A673 (cell line): ENCODE data around the gene RASL10B. TPM values are rescaled to one million over a fixed set of nuclear protein-coding genes. Genes with fewer than 3 reads are reported as not detected.

Experiments used
- BruUV-seq: library from RNA; stranded (reverse); fragments of 400-500 nt; replicated peaks from 2 replicates; lab custom pipeline; 2021; lab: Mats Ljungman, UMichigan
- CTCF ChIA-PET: fragments of 300-600 bp; sonication (Branson Sonifier 250); formaldehyde crosslinking; loops from one replicate; lab custom pipeline; 2022; ENCODE audit warnings: antibody characterized with exemption; lab: Charles Lee
- POLR2A ChIA-PET: fragments of 300-600 bp; sonication (Branson Sonifier 250); formaldehyde crosslinking; loops from one replicate; lab custom pipeline; 2022; ENCODE audit warnings: antibody characterized with exemption; ENCODE audit not compliant: low non-redundant PET; lab: Charles Lee
- DNase-seq: peaks from one replicate; pipeline ENCODE4 v3.0.0-alpha.2; 2015; ENCODE audit warnings: low spot score
- H3K27ac ChIP-seq: fragments of 200-600 bp; sonication (generic); 2 replicates; pipeline ENCODE4 v1.5.1; 2016; ENCODE audit warnings: mixed run types, low read depth, mild to moderate bottlenecking, mixed read lengths, antibody characterized with exemption, low read length; ENCODE audit not compliant: poor library complexity, severe bottlenecking
- H3K27me3 ChIP-seq: fragments of 200-600 bp; sonication (generic); replicated peaks from 2 replicates; pipeline ENCODE4 v1.6.1; 2017; ENCODE audit warnings: mixed run types, low read depth, mild to moderate bottlenecking, mixed read lengths, antibody characterized with exemption, low read length; ENCODE audit not compliant: insufficient read depth, poor library complexity
- H3K36me3 ChIP-seq: fragments of 200-600 bp; sonication (generic); 2 replicates; pipeline ENCODE4 v1.6.1; 2016; ENCODE audit warnings: mixed run types, mild to moderate bottlenecking, mixed read lengths, antibody characterized with exemption, low read length; ENCODE audit not compliant: insufficient read depth, poor library complexity, severe bottlenecking
- H3K4me1 ChIP-seq: fragments of 200-600 bp; sonication (generic); 2 replicates; pipeline ENCODE4 v1.6.1; 2017; ENCODE audit warnings: mixed run types, mild to moderate bottlenecking, mixed read lengths, antibody characterized with exemption, low read length; ENCODE audit not compliant: insufficient read depth, poor library complexity, severe bottlenecking
- H3K4me3 ChIP-seq: fragments of 200-600 bp; sonication (generic); 2 replicates; pipeline ENCODE4 v1.5.1; 2016; ENCODE audit warnings: low read depth, mixed run types, mild to moderate bottlenecking, mixed read lengths, low read length; ENCODE audit not compliant: poor library complexity, severe bottlenecking
- H3K9me3 ChIP-seq: fragments of 200-600 bp; sonication (generic); 2 replicates; pipeline ENCODE4 v1.6.1; 2016; ENCODE audit warnings: mixed run types, low read depth, mild to moderate bottlenecking, mixed read lengths, antibody characterized with exemption, low read length; ENCODE audit not compliant: poor library complexity, severe bottlenecking
- EZH2 ChIP-seq: fragments of 200-600 bp; sonication (generic); IDR thresholded peaks from 2 replicates; pipeline ENCODE4 v1.6.1; 2017; ENCODE audit warnings: borderline replicate concordance, low read depth, mild to moderate bottlenecking, mixed read lengths, antibody characterized with exemption, low read length; ENCODE audit not compliant: poor library complexity, severe bottlenecking
- intact Hi-C: fragments of 100-400 bp; cut with micrococcal nuclease; formaldehyde crosslinking; loops from one replicate; pipeline ENCODE4 v1.10.0; 2022; ENCODE audit not compliant: unreplicated experiment
- total RNA-seq: library from RNA; stranded (reverse); gene quantifications from 2 replicates; pipeline ENCODE4 v1.2.3, GENCODE V29; 2021
- TF ChIP-seq, protein P1 (sequence below): fragments of 300-800, 200-600 bp; sonication (generic); conservative IDR thresholded peaks from 2 replicates; pipeline ENCODE4 v1.5.1; 2017; ENCODE audit warnings: low read depth, mild to moderate bottlenecking, antibody characterized with exemption, low read length, moderate library complexity, mixed read lengths

Gene RASL10B
- total RNA-seq, 1 experiment from 2014 or later = 15.9 TPM

DNA sequence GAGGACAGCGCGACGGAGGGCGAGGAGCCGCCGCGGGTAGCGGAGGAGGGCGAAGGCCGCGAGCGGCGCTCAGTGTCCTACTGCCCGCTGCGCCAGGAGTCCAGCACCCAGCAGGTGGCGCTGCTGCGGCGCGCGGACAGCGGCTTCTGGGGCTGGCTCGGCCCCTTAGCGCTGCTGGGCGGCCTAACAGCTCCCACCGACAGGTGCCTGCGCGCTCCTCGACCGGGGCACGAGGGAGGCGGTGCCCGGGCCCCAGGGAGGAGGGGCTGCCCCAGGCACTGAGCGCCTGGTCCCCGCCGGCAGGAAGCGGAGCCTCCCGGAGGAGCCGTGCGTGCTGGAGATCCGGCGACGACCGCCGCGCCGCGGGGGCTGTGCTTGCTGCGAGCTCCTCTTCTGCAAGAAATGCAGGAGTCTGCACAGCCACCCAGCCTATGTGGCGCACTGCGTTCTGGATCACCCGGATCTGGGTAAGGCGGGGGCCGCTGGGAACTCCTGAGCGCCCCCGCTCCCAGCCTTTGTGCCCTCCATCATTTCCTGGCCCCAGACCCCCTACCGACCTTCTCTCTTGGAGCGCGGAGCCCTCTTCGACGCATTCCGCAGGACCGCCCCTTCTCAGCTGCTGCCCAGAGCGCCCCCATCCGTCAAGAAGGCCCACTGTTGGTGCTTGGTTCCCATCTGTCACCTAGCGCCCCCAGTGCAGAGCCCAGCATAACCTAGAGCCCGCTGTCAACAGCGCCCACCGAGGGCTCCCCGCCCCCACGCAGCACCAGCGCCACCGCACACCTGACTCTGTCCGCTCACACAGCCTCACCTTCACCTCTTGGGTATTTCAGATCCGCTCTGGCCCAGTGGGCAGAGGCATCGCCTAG is 32.9 kb downstream of the RASL10B start:
- DNase-seq = peak; percentile 82
- Histone ChIP-seq H3K4me3 (peak overlapping the region; percentile 51), H3K27ac (no peak overlapping the region), H3K4me1 (no peaks in the 10 kb centered on the region), H3K27me3 (no peaks in the 10 kb centered on the region), H3K9me3 (no peaks in the 10 kb centered on the region), H3K36me3 (no peaks in the 10 kb centered on the region)
- BruUV-seq = no TSS peak
- ChIA-PET POLR2A (interaction anchor here (1.3 kb wide), 1 partner anchor 45 kb away, joined by 5 read pairs; the partner anchor contains the start of gene TAF15), CTCF (interaction anchor here (0.6 to 1.4 kb wide), 9 partner anchors 10 to 210 kb away, joined by 3 to 13 read pairs (median 3); partner anchors contain the start of genes MMP28 and TAF15)
- no peak for TF ChIP-seq EZH2
- TF ChIP-seq, protein P1, sequence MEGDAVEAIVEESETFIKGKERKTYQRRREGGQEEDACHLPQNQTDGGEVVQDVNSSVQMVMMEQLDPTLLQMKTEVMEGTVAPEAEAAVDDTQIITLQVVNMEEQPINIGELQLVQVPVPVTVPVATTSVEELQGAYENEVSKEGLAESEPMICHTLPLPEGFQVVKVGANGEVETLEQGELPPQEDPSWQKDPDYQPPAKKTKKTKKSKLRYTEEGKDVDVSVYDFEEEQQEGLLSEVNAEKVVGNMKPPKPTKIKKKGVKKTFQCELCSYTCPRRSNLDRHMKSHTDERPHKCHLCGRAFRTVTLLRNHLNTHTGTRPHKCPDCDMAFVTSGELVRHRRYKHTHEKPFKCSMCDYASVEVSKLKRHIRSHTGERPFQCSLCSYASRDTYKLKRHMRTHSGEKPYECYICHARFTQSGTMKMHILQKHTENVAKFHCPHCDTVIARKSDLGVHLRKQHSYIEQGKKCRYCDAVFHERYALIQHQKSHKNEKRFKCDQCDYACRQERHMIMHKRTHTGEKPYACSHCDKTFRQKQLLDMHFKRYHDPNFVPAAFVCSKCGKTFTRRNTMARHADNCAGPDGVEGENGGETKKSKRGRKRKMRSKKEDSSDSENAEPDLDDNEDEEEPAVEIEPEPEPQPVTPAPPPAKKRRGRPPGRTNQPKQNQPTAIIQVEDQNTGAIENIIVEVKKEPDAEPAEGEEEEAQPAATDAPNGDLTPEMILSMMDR = peak; percentile 64
- intact Hi-C loops = loop anchor here (5.0 kb wide), 1 partner anchor 43 kb away; the partner anchor contains the start of gene TAF15

DNA sequence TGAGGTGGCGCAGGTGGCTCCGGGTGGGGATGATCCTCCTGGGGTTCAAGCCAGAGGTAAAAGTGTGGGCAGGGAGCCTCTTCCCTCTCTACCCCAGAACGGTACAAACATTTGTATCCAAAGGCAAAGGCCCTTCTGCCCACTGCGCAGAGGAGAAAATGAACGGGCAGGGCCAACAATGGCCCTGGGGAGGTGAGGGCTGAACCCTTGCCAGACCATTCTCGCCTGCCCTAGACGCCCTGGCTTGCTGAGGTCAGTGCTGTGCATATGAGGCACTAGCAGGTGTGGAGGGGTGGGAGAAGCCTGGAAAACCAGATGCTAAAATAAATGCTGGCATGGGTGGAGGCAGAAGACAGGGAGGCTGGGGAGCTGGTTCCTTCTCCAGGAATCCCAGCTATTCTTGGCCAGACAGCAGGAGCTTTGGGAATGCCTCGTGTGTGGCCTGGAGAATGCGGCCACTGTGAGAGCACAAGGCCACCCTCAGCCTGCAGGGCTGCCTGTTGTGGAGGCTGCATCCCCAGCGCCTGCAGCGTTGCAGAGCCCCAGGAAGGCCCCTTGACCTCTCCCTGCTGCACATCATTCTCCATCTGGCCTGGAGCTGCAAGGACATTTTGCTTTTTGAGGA is 33.8 kb downstream of the RASL10B start:
- H3K4me1 ChIP-seq = no peaks in the 10 kb centered on the region
- H3K4me3 ChIP-seq = no peak overlapping the region
- H3K9me3 ChIP-seq = no peaks in the 10 kb centered on the region
- CTCF ChIA-PET = interaction anchor here (1.0 to 1.4 kb wide), 2 partner anchors 43 to 210 kb away, joined by 3 to 13 read pairs; partner anchors contain the start of gene TAF15
- no peaks in the 10 kb centered on the region for H3K27me3 ChIP-seq
- H3K36me3 ChIP-seq = no peaks in the 10 kb centered on the region
- no peak for TF ChIP-seq EZH2
- TF ChIP-seq, protein P1 = no peak
- DNase-seq = no peak
- no peak overlapping the region for H3K27ac ChIP-seq
- no TSS peak for BruUV-seq
- intact Hi-C loops = no loop called here
- POLR2A ChIA-PET = interaction anchor here (1.3 kb wide), 1 partner anchor 44 kb away, joined by 5 read pairs; the partner anchor contains the start of gene TAF15

DNA sequence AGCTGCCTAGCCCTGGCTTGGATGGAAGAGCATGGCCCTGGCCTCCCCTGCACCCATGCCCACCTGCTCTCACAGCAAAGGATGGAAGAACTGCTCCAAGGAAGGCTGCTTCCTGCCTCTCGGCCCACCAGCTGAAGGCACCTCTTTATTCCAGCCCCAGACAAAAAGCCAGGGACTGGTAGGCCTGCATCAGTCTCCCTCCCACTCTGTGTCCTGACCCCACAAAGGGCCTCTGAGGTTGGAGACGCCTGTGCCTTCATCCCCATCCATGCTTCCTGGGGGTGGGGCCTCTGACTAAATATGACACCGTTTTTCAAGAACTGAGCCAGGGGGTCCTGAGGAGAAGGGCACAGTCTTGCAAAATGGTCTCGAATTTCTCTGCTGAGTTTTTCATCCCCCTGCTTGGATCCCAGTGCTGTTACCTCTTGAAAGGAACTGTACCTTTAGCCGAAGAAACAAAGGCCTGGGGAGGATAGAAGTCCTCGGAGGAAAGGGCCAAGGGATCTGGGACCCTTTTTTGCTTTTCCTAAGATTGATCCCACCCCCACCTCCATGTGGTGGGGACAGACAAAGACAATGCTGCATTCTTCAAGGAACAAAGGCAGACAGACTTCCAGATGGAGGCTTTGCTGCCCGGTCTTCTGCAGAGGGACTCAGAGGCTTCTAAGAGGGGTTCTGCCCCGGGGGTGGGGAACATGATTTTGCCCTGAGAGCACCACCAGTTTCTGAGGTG is 34.5 kb downstream of the RASL10B start:
- Histone ChIP-seq H3K4me1 (no peaks in the 10 kb centered on the region), H3K9me3 (no peaks in the 10 kb centered on the region), H3K27ac (no peak overlapping the region), H3K27me3 (no peaks in the 10 kb centered on the region), H3K36me3 (no peaks in the 10 kb centered on the region), H3K4me3 (no peak overlapping the region)
- ChIA-PET POLR2A (no interaction called here), CTCF (no interaction called here)
- BruUV-seq = no TSS peak
- no peak for DNase-seq
- TF ChIP-seq, protein P1 = no peak
- no peak for TF ChIP-seq EZH2
- intact Hi-C loops = no loop called here
